ENCODE measurements around the gene CCNJL.
A peak's percentile ranks its signal among the peaks of the same experiment; 100 is the strongest.

The CCNJL gene

GRCh38 chr5:160240350-160240749 is 72.0 kb downstream of the CCNJL start:
- Histone ChIP-seq H3K27ac (ENCODE audit: insufficient read depth in 1 of 2, low read depth in 1 of 2, low read length in 2 of 2, poor library complexity in 1 of 2, severe bottlenecking in 2 of 2) (peak overlapping the region in 1 of 2 experiments; percentile 34), H3K4me1 (ENCODE audit: control extremely low read depth in 1 of 4, control insufficient read depth in 4 of 4, insufficient read depth in 4 of 4, low read length in 3 of 4) (peaks cover 0 to 5% (median 0%) of the 10 kb centered on the region in 4 experiments), H3K4me3 (ENCODE audit: control insufficient read depth in 1 of 7, extremely low read depth in 1 of 7, insufficient read depth in 4 of 7, low read depth in 2 of 7, low read length in 6 of 7) (no peak overlapping the region), H3K27me3 (replicated peaks in 2 of 5; ENCODE audit: control insufficient read depth in 4 of 5, insufficient read depth in 5 of 5, low read length in 4 of 5) (no peaks in the 10 kb centered on the region), H3K36me3 (ENCODE audit: control insufficient read depth in 4 of 4, insufficient read depth in 4 of 4, low read length in 3 of 4) (no peaks in the 10 kb centered on the region), H3K9me3 (ENCODE audit: control extremely low read depth in 1 of 5, control insufficient read depth in 4 of 5, insufficient read depth in 2 of 5, low read depth in 1 of 5, low read length in 4 of 5) (no peaks in the 10 kb centered on the region)
- ChIA-PET CTCF (interaction anchor here (0.8 to 1.0 kb wide), 2 partner anchors 9 to 10 kb away, joined by 3 to 4 read pairs; no protein-coding TSS in a partner anchor), POLR2A (no interaction called here)
- 100% methylated on average over 2 of the region's 3 CpGs for WGBS (ENCODE audit: insufficient coverage)
- DNase-seq = no peak

- Histone ChIP-seq H3K27ac (ENCODE audit: insufficient read depth in 1 of 2, low read depth in 1 of 2, low read length in 2 of 2, poor library complexity in 1 of 2, severe bottlenecking in 2 of 2) (no peak overlapping the region), H3K9me3 (ENCODE audit: control extremely low read depth in 1 of 5, control insufficient read depth in 4 of 5, insufficient read depth in 2 of 5, low read depth in 1 of 5, low read length in 4 of 5) (no peaks in the 10 kb centered on the region), H3K4me1 (ENCODE audit: control extremely low read depth in 1 of 4, control insufficient read depth in 4 of 4, insufficient read depth in 4 of 4, low read length in 3 of 4) (peaks cover 0 to 5% (median 0%) of the 10 kb centered on the region in 4 experiments), H3K36me3 (ENCODE audit: control insufficient read depth in 4 of 4, insufficient read depth in 4 of 4, low read length in 3 of 4) (no peaks in the 10 kb centered on the region), H3K27me3 (replicated peaks in 2 of 5; ENCODE audit: control insufficient read depth in 4 of 5, insufficient read depth in 5 of 5, low read length in 4 of 5) (no peaks in the 10 kb centered on the region), H3K4me3 (ENCODE audit: control insufficient read depth in 1 of 7, extremely low read depth in 1 of 7, insufficient read depth in 4 of 7, low read depth in 2 of 7, low read length in 6 of 7) (no peak overlapping the region)
- DNase-seq = no peak
- ChIA-PET POLR2A (no interaction called here), CTCF (interaction anchor here (0.7 kb wide), 1 partner anchor 109 kb away, joined by 3 read pairs; no protein-coding TSS in a partner anchor)
- 100% methylated on average over 4 of the region's 5 CpGs for WGBS (ENCODE audit: insufficient coverage)
These were observed 74.7 kb downstream of the CCNJL start for GRCh38 chr5:160237571-160238093.

GRCh38 chr5:160235731-160236130 is 76.6 kb downstream of the CCNJL start:
- Histone ChIP-seq H3K4me1 (ENCODE audit: control extremely low read depth in 1 of 4, control insufficient read depth in 4 of 4, insufficient read depth in 4 of 4, low read length in 3 of 4) (peaks cover 0 to 5% (median 0%) of the 10 kb centered on the region in 4 experiments), H3K27me3 (replicated peaks in 2 of 5; ENCODE audit: control insufficient read depth in 4 of 5, insufficient read depth in 5 of 5, low read length in 4 of 5) (no peaks in the 10 kb centered on the region), H3K36me3 (ENCODE audit: control insufficient read depth in 4 of 4, insufficient read depth in 4 of 4, low read length in 3 of 4) (no peaks in the 10 kb centered on the region), H3K27ac (ENCODE audit: insufficient read depth in 1 of 2, low read depth in 1 of 2, low read length in 2 of 2, poor library complexity in 1 of 2, severe bottlenecking in 2 of 2) (no peak overlapping the region), H3K9me3 (ENCODE audit: control extremely low read depth in 1 of 5, control insufficient read depth in 4 of 5, insufficient read depth in 2 of 5, low read depth in 1 of 5, low read length in 4 of 5) (no peaks in the 10 kb centered on the region), H3K4me3 (ENCODE audit: control insufficient read depth in 1 of 7, extremely low read depth in 1 of 7, insufficient read depth in 4 of 7, low read depth in 2 of 7, low read length in 6 of 7) (no peak overlapping the region)
- DNase-seq = no peak
- 100% methylated on average over 2 of the region's 5 CpGs for WGBS (ENCODE audit: insufficient coverage)
- ChIA-PET POLR2A (no interaction called here), CTCF (no interaction called here)

GRCh38 chr5:160233215-160233614 is 79.1 kb downstream of the CCNJL start:
- Histone ChIP-seq H3K27me3 (replicated peaks in 2 of 5; ENCODE audit: control insufficient read depth in 4 of 5, insufficient read depth in 5 of 5, low read length in 4 of 5) (no peaks in the 10 kb centered on the region), H3K9me3 (ENCODE audit: control extremely low read depth in 1 of 5, control insufficient read depth in 4 of 5, insufficient read depth in 2 of 5, low read depth in 1 of 5, low read length in 4 of 5) (no peaks in the 10 kb centered on the region), H3K4me1 (ENCODE audit: control extremely low read depth in 1 of 4, control insufficient read depth in 4 of 4, insufficient read depth in 4 of 4, low read length in 3 of 4) (no peaks in the 10 kb centered on the region), H3K27ac (ENCODE audit: insufficient read depth in 1 of 2, low read depth in 1 of 2, low read length in 2 of 2, poor library complexity in 1 of 2, severe bottlenecking in 2 of 2) (no peak overlapping the region), H3K36me3 (ENCODE audit: control insufficient read depth in 4 of 4, insufficient read depth in 4 of 4, low read length in 3 of 4) (no peaks in the 10 kb centered on the region), H3K4me3 (ENCODE audit: control insufficient read depth in 1 of 7, extremely low read depth in 1 of 7, insufficient read depth in 4 of 7, low read depth in 2 of 7, low read length in 6 of 7) (no peak overlapping the region)
- WGBS (ENCODE audit: insufficient coverage) = 97% methylated on average over 5 of the region's 5 CpGs
- DNase-seq = peak in 1 of 3 donors; percentile 7
- ChIA-PET POLR2A (no interaction called here), CTCF (interaction anchor here (0.7 to 2.9 kb wide), 5 partner anchors 10 to 111 kb away, joined by 3 to 17 read pairs (median 4); no protein-coding TSS in a partner anchor)

- WGBS (ENCODE audit: insufficient coverage) = 100% methylated on average over 7 of the region's 10 CpGs
- DNase-seq = no peak
- POLR2A ChIA-PET = interaction anchor here (0.8 kb wide), 1 partner anchor 1209 kb away, joined by 3 read pairs; no protein-coding TSS in a partner anchor
- H3K27me3 ChIP-seq (replicated peaks in 2 of 5; ENCODE audit: control insufficient read depth in 4 of 5, insufficient read depth in 5 of 5, low read length in 4 of 5) = no peaks in the 10 kb centered on the region
- no peaks in the 10 kb centered on the region for H3K4me1 ChIP-seq (ENCODE audit: control extremely low read depth in 1 of 4, control insufficient read depth in 4 of 4, insufficient read depth in 4 of 4, low read length in 3 of 4)
- H3K4me3 ChIP-seq (ENCODE audit: control insufficient read depth in 1 of 7, extremely low read depth in 1 of 7, insufficient read depth in 4 of 7, low read depth in 2 of 7, low read length in 6 of 7) = no peak overlapping the region
- no peaks in the 10 kb centered on the region for H3K9me3 ChIP-seq (ENCODE audit: control extremely low read depth in 1 of 5, control insufficient read depth in 4 of 5, insufficient read depth in 2 of 5, low read depth in 1 of 5, low read length in 4 of 5)
- no peaks in the 10 kb centered on the region for H3K36me3 ChIP-seq (ENCODE audit: control insufficient read depth in 4 of 4, insufficient read depth in 4 of 4, low read length in 3 of 4)
- H3K27ac ChIP-seq (ENCODE audit: insufficient read depth in 1 of 2, low read depth in 1 of 2, low read length in 2 of 2, poor library complexity in 1 of 2, severe bottlenecking in 2 of 2) = no peak overlapping the region
- CTCF ChIA-PET = interaction anchor here (0.8 to 2.9 kb wide), 9 partner anchors 9 to 151 kb away, joined by 3 to 17 read pairs (median 3); no protein-coding TSS in a partner anchor
These were observed 80.5 kb downstream of the CCNJL start for GRCh38 chr5:160231783-160232342.

- Histone ChIP-seq H3K4me1 (ENCODE audit: control extremely low read depth in 1 of 4, control insufficient read depth in 4 of 4, insufficient read depth in 4 of 4, low read length in 3 of 4) (no peaks in the 10 kb centered on the region), H3K4me3 (ENCODE audit: control insufficient read depth in 1 of 7, extremely low read depth in 1 of 7, insufficient read depth in 4 of 7, low read depth in 2 of 7, low read length in 6 of 7) (no peak overlapping the region), H3K9me3 (ENCODE audit: control extremely low read depth in 1 of 5, control insufficient read depth in 4 of 5, insufficient read depth in 2 of 5, low read depth in 1 of 5, low read length in 4 of 5) (no peaks in the 10 kb centered on the region), H3K27ac (ENCODE audit: insufficient read depth in 1 of 2, low read depth in 1 of 2, low read length in 2 of 2, poor library complexity in 1 of 2, severe bottlenecking in 2 of 2) (no peak overlapping the region), H3K36me3 (ENCODE audit: control insufficient read depth in 4 of 4, insufficient read depth in 4 of 4, low read length in 3 of 4) (no peaks in the 10 kb centered on the region), H3K27me3 (replicated peaks in 2 of 5; ENCODE audit: control insufficient read depth in 4 of 5, insufficient read depth in 5 of 5, low read length in 4 of 5) (no peaks in the 10 kb centered on the region)
- CTCF ChIA-PET = interaction anchor here (0.8 to 2.9 kb wide), 9 partner anchors 8 to 113 kb away, joined by 3 to 17 read pairs (median 3); no protein-coding TSS in a partner anchor
- POLR2A ChIA-PET = interaction anchor here (0.8 kb wide), 1 partner anchor 1208 kb away, joined by 3 read pairs; no protein-coding TSS in a partner anchor
- WGBS (ENCODE audit: insufficient coverage) = 98% methylated on average over 8 of the region's 9 CpGs
- DNase-seq = peak in 2 of 3 donors; percentile 41 to 42
These were observed 81.5 kb downstream of the CCNJL start for GRCh38 chr5:160230686-160231527.

Data from common myeloid progenitor, CD34-positive (primary cell).